Glomerular visceral epithelial cell (primary cell): ENCODE results near the gene FRMD4A.
"Not testable (repeated sequence)": the region's sequence is repeated elsewhere in the genome, so short reads cannot be mapped to it uniquely, and the experiment has no call there.

Experiments used
- DNase-seq: peaks from one replicate; pipeline ENCODE4 v3.0.0-alpha.2; 2016; ENCODE audit errors: extremely low spot score

Gene FRMD4A

DNA sequence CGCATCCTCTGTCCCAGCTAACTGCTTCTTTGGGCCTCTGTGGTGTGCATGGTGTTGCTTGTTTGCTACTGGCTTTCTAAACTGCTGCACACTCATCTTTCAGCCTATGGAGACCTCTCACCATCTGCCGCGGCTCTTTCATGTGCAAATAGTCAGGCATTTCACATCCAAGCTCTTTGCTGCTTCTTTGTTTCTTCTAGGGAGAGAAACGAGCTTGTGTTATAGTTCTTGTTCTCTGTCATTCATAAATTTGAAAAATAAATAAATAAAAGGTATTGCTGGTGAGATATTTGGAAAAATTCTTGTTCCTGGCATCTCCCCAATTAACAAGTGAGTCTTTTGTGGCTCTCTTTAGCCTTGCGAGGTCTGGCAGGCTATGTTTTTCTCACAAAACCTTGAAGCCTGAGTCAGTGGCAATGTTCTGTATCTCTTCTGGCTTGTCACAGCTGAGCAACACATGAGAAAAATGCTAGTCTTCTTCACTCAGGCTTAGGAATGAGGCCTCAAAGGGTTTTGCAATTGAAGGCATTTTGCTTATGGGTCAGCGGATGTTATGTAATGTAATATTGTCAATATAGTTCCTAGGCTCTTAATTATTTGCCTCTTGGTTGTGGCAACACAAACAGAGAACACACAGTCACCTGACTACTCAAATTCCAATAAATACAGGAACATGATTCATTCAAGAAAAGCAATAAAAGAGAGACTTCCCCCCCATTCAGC is 274.0 kb downstream of the FRMD4A start:
- peak; percentile 18 for DNase-seq

DNA sequence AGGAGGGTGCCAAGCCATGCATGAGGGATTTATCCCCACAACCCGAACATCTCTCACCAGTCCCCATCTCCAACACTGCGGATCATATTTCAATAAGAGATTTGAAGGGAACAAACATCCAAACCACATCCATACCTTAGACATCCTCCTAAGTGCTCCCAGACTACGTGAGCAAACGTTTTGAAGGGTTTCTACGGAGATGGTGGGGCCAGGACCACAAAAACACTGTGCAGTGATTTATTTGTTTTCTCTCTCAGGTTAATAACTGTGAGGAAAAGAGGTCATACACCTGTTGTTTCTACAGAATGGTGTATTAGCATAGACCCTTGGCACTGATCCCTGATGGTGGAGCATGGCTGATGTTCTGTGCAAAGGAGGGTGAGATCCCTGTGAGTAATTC is 277.8 kb downstream of the FRMD4A start:
- peak; percentile 30 for DNase-seq

DNA sequence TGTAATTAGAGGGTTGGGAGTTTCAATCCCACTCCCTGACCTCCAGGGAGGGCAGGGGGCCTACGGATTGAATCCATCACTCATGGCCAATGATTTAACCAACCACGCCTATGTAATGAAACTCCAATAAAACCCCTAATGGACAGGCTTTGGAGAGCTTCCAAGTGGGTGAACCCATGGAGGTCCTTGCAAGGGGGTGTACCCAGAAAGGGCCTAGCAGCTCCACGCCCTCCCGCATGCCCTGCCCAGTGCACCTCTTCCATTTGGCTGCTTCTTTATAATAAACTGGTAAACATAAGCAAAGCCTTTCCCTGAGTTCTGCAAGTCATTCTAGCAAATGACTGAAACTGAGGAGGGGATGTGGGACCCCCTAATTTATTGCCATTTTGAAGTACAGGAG is 280.1 kb downstream of the FRMD4A start:
- no peak for DNase-seq

DNA sequence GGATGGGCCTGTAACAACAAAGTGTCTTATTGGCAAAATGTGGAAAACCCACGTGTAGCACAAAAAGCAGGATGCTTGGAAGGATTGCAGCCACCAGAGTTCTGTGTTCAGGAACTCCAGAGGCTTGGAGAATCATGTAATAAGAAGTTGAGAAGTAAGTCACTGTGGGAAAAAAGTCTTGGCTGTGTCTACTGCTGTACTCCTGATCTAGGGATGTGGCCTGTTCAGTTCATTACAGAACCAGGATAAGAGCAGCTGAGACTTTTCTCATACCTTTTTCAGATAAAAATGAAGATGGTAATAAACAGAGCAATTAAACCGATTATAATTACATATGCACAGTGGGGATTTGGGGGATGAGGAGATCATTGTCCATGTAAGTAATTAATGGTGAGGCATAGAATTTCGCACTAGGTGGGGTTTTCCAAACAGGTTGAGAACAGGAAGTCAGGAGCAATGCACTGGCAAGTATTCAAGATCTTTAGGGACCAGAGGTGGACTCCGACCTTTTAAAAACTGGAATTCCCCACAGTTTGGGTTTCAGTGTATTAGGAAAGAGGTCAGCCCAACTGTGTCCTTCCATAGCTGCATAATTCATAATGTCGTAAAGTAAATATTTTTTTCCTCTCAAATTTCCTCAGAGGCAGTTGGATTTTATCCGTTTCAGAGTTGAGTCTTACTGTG is 281.7 kb downstream of the FRMD4A start:
- peak; percentile 44 for DNase-seq

DNA sequence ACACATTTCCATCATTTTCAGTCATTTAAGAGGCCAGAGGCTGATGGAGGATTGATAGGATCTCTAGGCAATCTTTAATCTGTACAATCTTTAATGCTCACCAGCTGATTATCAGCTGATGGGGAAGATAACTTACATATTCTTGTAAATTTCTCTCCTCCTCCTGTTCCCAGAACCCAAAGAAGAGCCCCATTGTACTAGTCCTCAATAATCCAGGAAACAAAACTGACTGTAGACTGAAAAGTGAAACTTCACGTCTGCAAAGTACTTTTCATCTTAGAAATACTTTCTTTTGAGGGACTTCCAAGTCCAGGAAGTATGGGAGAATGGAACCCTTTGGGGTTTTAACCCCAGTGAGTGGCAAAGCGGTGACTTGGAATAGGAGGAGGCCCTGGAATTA is 283.3 kb downstream of the FRMD4A start:
- no peak for DNase-seq

DNA sequence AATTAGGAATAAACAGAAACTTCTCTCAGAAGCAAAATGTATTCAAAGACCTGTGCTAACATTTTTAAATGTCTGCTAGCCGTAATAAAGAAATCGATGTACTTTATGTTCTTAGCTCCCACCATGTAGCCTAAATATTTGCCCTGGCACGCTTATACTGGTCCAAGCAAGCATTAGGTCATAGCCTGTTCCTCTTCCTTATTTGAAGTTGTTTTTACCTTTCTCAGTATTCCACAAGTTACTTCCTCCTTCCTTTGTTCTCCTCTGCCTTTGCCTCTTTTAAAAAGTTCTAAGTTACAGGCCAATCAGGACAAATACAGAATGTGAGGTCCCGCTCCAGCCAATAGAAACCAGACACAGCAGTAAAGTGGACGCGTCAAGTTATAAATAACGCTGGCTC is 288.7 kb downstream of the FRMD4A start:
- DNase-seq = not testable (repeated sequence)

DNA sequence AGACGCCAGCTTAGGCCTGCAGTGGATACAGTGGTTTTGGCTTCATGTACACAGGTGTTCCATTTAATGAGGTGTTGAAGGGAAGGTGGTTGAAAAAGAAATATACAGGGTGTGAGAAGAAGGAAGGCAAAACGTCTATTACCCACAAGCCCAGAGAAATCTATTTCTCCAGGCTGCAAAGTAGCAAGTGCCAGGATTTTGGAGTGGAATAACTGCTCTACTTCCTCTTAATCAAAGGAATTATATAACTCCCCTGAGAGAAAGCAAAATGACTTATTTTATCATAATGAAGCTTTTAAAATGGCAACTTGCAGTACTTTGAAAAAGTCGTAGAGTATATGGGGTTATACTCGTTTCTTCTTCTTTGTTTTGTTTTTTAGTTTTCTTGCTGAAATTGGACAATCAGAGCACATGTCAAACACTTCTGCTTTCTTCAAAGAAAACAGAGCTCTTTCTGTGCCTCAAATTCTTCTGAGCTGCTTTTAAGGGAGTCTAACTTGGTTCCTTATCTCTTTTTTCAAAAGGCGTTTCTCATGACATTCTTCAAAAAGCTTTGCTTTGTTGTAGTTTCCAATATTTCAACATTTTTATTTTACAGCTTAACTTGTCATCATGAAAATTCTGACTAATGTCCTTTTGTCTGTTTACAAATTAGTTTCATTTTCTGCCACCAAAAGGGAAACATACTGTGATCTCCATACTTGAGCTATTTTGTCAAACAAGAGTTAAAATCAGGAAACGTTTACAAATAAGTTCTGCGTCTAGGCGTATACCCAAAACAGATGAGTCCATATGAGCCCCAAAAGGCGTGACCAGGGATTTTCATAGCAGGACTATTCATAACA is 289.7 kb downstream of the FRMD4A start:
- DNase-seq = no peak

DNA sequence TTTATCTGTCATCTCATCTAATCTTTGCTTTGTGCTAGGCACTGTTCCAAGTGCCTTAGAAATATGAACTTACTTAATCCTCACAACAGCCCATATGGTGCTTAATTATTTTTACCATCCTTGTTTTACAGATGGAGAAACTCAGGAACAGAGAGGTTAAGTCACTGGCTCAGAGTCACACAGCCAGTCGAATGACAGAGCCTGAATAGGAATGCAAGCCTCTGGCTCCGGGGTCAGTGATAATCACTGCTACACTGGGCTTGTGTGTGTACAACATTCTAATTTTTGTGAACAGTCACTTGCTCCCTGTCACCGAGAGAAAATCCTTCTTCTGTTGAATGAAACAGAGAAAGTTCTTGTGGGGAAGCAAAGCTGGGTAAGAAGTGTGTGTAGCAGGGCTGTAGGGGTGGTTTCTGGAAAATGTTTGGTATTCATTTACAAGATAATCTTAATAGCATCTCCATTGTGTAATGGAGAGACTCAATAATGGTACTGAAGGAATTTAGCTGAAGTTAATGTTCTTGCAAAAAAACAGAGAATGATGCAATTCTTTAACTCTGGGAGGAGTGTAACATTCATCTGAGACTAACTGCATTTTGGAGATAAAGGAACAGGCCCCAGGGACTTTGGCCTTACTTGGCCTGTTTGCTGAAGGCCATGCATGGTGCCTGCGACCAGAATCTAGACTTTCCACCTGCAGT is 290.6 kb downstream of the FRMD4A start:
- no peak for DNase-seq

DNA sequence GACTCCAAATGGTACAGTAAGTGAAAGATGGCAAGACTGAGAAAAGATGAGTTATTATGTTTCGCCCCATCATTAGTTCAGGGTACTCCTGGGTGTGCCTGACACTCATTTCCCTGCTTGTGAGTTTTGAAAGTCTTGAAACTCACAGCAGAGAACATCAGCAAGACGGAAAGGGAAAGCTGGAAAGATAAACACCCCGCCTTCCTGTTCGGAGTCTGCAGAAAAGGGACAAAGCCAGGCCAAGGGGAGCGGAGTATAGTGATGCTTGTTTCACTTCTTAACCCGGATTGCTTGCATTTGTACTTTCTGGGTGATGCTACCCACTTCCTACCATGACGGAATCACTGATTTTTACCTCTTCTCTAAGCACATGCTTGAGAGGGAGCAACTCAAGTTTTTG is 294.5 kb downstream of the FRMD4A start:
- no peak for DNase-seq

DNA sequence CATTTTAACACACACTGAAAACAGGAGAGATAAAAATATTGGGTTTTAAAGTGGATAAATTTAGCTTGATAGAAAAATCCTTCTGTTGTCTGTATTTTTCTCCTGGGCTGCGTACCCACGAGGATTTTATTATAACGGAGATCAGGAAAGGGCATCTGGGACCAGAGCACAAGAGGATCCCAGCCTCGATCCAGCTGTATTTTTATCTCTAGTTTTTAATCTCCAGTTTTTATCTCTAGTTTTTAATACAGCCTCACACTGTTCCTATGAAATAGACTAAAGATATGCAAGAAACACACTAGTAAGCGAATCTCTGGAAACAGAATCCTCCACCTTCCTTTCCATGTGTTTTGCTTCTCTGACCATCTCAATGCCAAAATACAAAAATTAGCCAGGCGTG is 295.2 kb downstream of the FRMD4A start:
- DNase-seq = no peak

DNA sequence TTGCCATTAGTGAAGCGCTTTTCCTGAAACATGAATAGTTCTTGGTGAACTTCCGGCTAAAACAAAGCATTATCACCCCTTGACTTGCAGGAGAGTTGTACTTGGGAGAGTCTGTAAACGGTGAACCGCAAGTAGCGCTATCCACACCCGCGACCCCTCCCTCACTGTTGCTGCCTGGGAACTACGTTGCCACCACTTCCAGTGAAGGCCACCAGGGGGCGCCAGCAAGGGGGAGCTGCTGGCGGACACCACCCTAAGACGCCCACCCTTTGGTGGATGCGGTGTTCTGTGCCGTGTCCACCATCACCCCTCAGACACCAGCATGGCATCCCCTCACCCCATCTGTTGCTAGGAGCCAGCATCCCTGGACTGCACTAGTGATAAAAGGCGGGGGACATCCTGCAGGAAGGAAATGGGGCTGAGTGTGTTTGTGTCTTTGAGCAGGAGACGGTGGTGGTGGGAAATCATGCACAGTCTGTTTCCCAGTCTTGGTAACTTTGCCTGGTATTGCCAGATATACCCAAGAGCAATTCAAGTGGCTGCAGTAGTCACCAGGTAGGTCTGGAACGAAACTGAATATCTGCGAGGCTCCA is 298.2 kb downstream of the FRMD4A start:
- peak; percentile 9 for DNase-seq

DNA sequence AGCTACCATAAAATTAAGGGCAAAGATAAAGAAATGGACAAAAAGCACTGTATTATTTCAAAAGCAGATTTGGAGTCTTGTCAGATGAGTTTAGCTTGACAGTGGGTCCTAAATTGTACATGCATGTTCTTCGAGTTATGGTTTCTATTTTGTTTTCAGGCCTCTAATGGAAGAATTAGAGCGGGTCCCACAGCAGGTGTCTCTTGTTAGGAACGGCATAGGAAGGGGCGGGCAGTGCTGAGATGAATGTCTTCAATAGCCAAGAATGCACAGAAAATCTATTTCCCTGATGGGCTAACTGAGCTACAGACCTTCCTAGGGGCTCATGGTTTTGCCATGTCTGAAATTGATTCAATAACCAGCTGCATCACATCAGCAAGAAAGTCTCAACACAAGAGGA is 304.4 kb downstream of the FRMD4A start:
- DNase-seq = no peak

DNA sequence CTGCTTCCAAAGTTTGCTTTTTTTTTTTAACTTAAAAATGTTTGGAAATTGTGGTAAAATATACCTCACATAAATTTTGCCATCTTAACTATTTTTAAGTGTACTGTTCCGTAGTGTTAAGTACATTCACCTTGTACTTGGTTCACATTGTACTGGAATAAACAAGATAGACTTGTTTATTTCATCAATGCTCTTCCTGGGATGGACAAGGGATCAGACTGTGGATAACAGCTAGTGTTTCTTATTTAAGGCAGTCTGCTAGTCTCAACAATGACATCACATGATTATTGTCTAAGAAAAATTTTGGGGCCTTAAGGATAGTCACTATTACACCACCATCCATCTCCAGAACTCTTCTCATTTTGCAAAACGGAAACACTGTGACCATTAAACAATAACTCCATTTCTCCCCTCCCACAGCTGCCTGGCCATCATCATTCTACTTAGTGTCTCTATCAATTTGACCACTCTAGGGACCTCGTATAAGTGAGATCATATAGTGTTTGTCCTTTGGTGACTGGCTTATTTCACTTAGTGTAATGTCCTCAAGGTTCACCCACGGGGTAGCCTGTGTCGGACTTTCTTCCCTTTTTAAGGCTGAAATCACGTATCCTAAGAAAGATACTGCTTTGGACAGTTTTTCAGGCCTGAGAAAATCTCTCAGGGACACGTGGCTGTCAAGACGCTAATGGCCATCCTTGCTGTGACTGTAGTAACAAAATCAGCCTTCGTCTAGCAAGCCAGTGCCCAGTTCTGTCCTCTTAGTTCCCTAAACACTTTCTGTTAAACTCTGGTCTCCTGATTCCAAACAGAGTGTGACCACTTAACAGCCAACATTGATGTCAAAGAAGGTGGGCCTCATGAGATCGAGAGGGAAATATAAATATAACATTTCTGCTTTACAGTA is 305.2 kb downstream of the FRMD4A start:
- DNase-seq = no peak

DNA sequence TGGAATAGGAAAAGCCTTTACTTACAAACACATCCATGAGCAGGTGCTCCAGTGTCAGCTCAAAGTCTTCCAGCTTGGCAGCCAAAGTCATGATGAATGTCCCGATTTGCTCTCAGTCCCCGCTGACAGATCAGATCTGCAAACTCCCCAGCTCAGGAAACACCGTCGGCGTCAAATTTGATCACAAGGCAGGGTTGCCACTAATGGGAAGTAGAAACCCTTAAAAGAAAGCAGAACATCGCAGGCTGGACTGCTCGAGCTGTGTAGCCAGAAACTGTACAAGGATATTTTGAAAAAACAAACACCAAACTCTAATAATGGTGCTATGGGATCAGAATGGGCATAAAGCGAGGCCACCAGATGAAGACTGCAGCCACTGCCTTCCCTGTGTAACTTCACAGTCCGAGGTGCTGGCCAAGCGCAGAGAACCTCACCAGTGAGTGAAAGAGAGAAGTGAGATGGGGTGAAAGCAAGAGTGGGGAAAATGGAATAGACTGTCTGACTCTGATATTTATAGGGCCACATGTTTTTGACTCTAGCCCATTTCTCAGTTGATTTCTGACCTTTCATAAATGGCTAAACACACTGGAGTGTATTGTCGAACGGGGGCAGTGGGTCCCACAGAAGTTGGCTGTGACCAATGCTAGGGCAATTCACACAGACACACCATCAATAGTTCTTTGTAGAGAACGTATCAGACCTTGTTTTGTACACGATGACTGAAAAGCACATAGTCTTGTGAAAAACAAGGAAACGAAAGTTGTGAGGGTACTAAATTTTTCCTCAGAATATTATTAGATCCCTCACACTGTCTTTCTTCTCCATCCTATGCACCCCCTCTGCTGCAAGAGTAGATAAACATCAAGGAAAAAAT is 306.2 kb downstream of the FRMD4A start:
- DNase-seq = no peak

DNA sequence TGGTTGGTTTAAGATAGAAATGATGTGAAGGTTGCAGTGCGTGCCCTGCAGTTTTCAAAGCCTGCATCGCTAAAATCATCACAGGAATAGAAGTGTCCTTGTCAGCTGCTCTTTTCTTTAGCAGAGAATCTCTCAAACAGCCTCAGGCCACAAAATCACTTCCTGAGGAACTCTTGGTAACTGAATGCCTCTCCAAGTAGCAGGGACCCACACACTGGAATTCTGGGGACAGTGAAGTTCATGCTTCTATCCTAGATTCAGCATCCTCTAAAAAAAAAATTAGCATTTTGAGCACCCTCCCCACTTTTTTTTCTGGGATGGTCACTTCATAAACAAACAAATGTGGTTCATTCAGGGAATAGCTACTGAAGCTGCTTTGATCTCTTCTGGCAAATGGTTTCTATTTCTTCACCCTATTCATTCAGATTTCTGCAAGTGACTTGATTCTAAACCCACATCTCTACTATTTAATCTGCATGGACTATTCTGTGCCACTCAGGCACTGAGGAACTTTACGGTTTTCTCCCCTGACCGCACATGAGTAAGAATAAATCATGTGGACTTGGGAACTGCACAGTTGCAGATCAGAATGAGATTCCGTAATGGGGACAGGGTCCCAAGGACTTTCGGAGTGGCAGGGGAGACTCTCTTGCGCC is 306.9 kb downstream of the FRMD4A start:
- peak; percentile 9 for DNase-seq

DNA sequence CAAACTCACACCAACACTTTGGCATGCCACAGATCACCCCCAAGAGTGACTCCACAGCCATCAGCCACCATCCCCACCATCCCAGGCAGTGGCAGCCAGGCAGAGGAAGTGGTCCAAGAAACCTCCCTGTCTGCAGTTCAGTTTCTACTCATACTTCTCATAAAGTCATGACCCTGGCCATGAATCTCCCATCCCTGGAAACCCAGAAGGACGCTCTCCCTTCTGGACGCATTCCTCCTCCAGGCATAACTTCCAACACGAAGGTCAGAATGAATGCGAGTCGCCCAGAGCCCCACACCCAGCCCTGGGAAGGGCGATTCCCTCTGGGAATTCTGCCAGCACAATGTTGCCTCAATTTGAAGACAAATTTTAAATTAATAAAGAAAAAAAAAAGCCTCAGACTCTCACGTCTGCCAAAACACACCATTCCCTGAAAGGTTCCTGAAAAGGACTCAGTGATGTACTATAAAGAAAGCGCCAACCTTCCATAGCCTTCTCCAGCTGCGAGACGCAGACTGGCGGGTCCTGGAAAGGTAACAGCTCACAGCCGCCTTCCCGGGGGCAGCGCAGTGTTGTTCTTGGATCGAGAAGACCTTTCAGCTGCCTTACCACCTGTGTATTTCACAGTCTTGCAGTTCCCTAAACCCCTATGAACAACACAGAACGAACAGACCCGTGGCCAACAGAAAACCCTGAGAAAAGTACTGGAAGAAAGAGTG is 307.6 kb downstream of the FRMD4A start:
- DNase-seq = no peak

DNA sequence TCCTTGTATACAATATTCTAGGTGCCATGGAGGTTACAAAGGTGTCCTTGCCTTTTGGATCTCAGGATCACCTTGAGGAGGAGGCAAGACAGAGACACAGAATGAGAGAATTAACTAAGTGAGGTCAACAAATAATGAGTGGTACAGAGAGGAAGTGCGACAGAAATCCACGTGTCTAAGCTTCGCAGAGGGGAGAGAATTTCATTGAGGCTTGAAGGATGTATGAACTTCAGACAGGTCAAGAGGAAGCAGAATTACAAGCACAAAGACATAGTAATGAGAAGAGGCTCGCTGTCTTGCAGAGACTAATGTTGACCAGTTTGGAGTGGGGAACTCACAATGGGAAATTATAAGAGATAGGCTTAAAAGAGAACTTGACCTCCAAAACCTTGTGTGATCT is 308.7 kb downstream of the FRMD4A start:
- DNase-seq = no peak

DNA sequence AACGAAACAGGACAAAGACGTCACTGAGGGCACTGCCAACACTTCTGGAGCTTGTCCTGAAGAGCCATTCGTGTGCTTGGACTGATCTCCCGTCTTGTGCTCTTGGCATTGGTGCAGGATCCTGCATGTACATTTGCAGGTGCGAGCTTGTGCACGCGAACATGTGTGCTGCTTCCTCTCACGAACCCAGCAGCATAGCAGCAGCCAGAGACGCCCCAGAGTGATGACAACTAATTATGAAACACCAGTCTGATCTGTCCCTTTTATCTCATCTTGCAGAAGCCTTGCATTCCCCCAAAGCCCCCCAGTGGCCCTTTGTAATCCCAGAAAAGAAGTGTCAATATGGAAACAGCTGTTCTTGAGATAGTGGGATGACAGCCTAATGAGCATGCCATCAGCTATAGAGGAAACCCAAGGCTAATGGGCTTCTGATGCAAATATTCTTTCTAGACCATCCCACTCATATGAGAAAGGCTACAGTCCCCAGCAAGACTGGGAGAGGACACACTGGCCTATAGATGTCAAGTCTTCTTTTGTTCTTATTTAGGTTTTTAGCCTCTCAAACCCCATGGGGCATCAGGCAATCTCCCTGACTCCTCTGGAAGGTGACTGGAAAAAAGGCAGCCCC is 310.6 kb downstream of the FRMD4A start:
- no peak for DNase-seq
